Subcutaneous adipose tissue (tissue), 4 donors: ENCODE data around the gene IZUMO1. TPM values are rescaled to one million over a fixed set of nuclear protein-coding genes. Genes with fewer than 3 reads are reported as not detected.

Experiments
- CTCF ChIP-seq: fragments of 450-650 bp; IDR thresholded peaks from one replicate; pipeline ENCODE4 v1.5.1; 2016; ENCODE audit warnings: low read depth, mild to moderate bottlenecking, control low read depth, antibody characterized with exemption, moderate library complexity
- total RNA-seq, 4 donors: library from RNA; depleted of rRNA; stranded (reverse); fragments of >200 nt; gene quantifications; one replicate each; pipeline ENCODE4 v1.1.0, GENCODE V29; 2016

Gene IZUMO1
- total RNA-seq, 4 donors from 2014 or later: 0.75 TPM; not detected in 3

GRCh38 chr19:48724796-48725753 is 21.6 kb downstream of the IZUMO1 start:
- no peak for TF ChIP-seq CTCF

GRCh38 chr19:48722196-48722708 is 24.5 kb downstream of the IZUMO1 start:
- no peak for TF ChIP-seq CTCF

- TF ChIP-seq CTCF: no peak
Measured at GRCh38 chr19:48720613-48721296, 26.0 kb downstream of the IZUMO1 start.

- TF ChIP-seq CTCF: no peak
Measured at GRCh38 chr19:48720251-48720612, 26.5 kb downstream of the IZUMO1 start.

- TF ChIP-seq CTCF: no peak
Measured at GRCh38 chr19:48719263-48720171, 27.2 kb downstream of the IZUMO1 start, which contains the start of gene MAMSTR. Gene MAMSTR (minus strand): TSS chr19:48719725. CDS start chr19:48719031, 694 bp downstream.

GRCh38 chr19:48718711-48719231 is 27.9 kb downstream of the IZUMO1 start:
- no peak for TF ChIP-seq CTCF
